Stimulated activated naive B cell treated with anti-CD40 and anti-IgM and Interleukin-4, amounts not matched to agents 10 μg/mL and 1 μg/mL and 100 μg/mL, for 72 hours (primary cell): ENCODE results near the gene TXNRD2.

Source experiments
- ATAC-seq, 2 donors: fragments of 150-1000 bp; cut with Tn5 transposase; replicated peaks; 2 replicates each; pipeline ENCODE4 v1.10.0; 2021; ENCODE audit warnings: moderate library complexity in 1 of 2
- DNase-seq: peaks from one replicate; pipeline ENCODE4 v3.0.0; 2021
- H3K27ac Mint-ChIP-seq: one replicate; pipeline ENCODE4 v1.8.0; 2022; ENCODE audit warnings: mild to moderate bottlenecking, mixed read lengths
- H3K27me3 Mint-ChIP-seq, 2 donors: one replicate each; pipeline ENCODE4 v1.8.0; 2022; ENCODE audit warnings: mixed read lengths in 2 of 2
- H3K36me3 Mint-ChIP-seq, 2 donors: one replicate each; pipeline ENCODE4 v1.8.0; 2022; ENCODE audit warnings: mixed read lengths in 2 of 2, mild to moderate bottlenecking in 1 of 2
- H3K4me1 Mint-ChIP-seq, 2 donors: one replicate each; pipeline ENCODE4 v1.8.0; 2022; ENCODE audit warnings: mixed read lengths in 2 of 2, mild to moderate bottlenecking in 1 of 2
- H3K4me3 Mint-ChIP-seq, 2 donors: one replicate each; pipeline ENCODE4 v1.8.0; 2022; ENCODE audit warnings: mild to moderate bottlenecking in 2 of 2, mixed read lengths in 2 of 2, moderate library complexity in 1 of 2
- H3K9me3 Mint-ChIP-seq, 2 donors: one replicate each; pipeline ENCODE4 v1.8.0; 2022; ENCODE audit warnings: mixed read lengths in 2 of 2, mild to moderate bottlenecking in 1 of 2

Gene TXNRD2

GRCh38 chr22:19984201-19984753, 42.7 kb upstream of the TXNRD2 start:
- no peak for DNase-seq
- Mint-ChIP-seq H3K9me3 (no peaks in the 10 kb centered on the region), H3K27ac (no peak overlapping the region), H3K4me1 (peaks cover 6 to 17% of the 10 kb centered on the region in 2 donors), H3K4me3 (no peak overlapping the region), H3K36me3 (no peaks in the 10 kb centered on the region), H3K27me3 (peaks cover 0 to 5% of the 10 kb centered on the region in 2 donors)
- ATAC-seq = peak in 1 of 2 donors; percentile 28

- H3K36me3 Mint-ChIP-seq = no peaks in the 10 kb centered on the region
- DNase-seq = no peak
- peaks cover 0 to 5% of the 10 kb centered on the region in 2 donors for H3K27me3 Mint-ChIP-seq
- no peak overlapping the region for H3K27ac Mint-ChIP-seq
- no peak for ATAC-seq
- H3K4me1 Mint-ChIP-seq = peaks cover 6 to 17% of the 10 kb centered on the region in 2 donors
- no peak overlapping the region for H3K4me3 Mint-ChIP-seq
- H3K9me3 Mint-ChIP-seq = no peaks in the 10 kb centered on the region
These were observed 42.1 kb upstream of the TXNRD2 start for GRCh38 chr22:19983741-19984140.

- Mint-ChIP-seq H3K36me3 (no peaks in the 10 kb centered on the region), H3K27me3 (peaks cover 0 to 5% of the 10 kb centered on the region in 2 donors), H3K4me1 (peaks cover 6 to 17% of the 10 kb centered on the region in 2 donors), H3K27ac (no peak overlapping the region), H3K9me3 (no peaks in the 10 kb centered on the region), H3K4me3 (no peak overlapping the region)
- ATAC-seq (no peak), DNase-seq (no peak)
These were observed 41.5 kb upstream of the TXNRD2 start for GRCh38 chr22:19982991-19983578.

DNA sequence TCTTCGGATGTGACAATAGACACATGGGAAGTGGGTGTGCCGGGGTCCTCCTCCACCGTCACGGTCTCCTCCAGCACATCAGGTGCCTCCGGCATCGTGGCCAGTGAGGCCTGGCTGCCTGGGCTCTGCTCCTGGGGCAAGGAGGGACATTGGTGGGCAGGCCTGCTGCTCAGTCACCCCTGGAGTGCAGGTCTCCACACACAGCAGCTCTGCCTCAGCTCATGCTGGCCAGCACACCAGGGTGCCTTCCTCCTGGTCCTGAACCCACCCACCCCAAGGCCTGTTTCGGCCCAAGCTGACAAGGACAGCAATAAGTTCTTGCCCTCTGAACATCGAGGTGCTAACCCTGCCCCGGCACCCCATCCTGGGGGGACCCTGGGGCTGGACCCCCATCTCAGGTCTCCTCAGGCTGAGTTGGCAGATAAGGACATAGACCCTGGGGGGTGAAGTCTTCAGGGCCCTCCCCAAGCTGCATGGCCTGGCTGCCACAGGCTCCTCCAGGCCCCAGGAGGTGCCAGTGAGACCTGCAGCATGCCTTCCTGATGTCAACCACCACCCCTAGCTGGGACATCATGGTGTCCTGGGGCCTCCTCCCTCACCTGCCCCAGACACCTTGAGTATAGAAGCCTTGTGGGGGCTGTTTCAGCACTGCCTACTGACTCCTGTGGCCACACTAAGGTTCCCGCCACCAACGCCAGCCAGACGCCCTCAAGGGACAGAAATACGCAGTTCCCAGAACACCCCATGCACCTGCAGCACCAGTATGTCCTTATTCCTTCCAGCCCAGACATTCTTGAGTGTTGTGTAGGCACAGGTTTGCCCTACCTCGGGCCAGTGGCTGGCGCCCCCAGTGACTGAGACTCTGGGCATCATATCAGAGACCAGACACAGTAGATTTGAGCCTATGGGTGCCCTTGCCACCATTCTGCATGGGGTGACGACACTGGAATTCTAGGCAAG, 40.6 kb upstream of the TXNRD2 start:
- Mint-ChIP-seq H3K4me1 (peaks cover 6 to 17% of the 10 kb centered on the region in 2 donors), H3K27ac (no peak overlapping the region), H3K9me3 (no peaks in the 10 kb centered on the region), H3K36me3 (no peaks in the 10 kb centered on the region), H3K27me3 (peaks cover 0 to 5% of the 10 kb centered on the region in 2 donors), H3K4me3 (no peak overlapping the region)
- no peak for DNase-seq
- ATAC-seq = no peak

GRCh38 chr22:19981171-19981960, 39.7 kb upstream of the TXNRD2 start:
- Mint-ChIP-seq H3K4me1 (peaks cover 5 to 15% of the 10 kb centered on the region in 2 donors), H3K27ac (no peak overlapping the region), H3K27me3 (peaks cover 0 to 5% of the 10 kb centered on the region in 2 donors), H3K4me3 (no peak overlapping the region), H3K36me3 (no peaks in the 10 kb centered on the region), H3K9me3 (no peaks in the 10 kb centered on the region)
- ATAC-seq = no peak
- no peak for DNase-seq

DNA sequence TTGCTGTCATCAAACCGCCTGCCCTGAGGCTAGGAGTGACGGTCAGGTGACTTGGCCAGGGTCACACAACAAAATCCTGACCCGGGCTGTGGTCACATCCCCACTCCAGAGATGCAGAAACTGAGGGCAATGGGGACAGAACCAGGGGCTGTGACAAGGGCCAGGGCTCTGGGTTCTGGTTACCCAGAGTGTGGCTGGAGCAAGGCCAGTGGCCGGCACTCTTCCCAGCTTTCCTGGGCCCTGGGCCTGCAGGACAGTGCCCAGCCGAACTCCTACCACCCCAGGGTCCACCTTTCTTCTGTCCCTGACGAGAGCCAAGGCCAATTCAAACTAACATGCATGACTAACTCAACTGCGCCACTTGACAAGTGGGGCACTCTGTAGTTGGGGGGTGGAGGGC, 39.1 kb upstream of the TXNRD2 start:
- Mint-ChIP-seq H3K27me3 (peaks cover 0 to 5% of the 10 kb centered on the region in 2 donors), H3K9me3 (no peaks in the 10 kb centered on the region), H3K27ac (no peak overlapping the region), H3K4me1 (peaks cover 3 to 9% of the 10 kb centered on the region in 2 donors), H3K36me3 (no peaks in the 10 kb centered on the region), H3K4me3 (no peak overlapping the region)
- ATAC-seq (no peak), DNase-seq (no peak)

DNA sequence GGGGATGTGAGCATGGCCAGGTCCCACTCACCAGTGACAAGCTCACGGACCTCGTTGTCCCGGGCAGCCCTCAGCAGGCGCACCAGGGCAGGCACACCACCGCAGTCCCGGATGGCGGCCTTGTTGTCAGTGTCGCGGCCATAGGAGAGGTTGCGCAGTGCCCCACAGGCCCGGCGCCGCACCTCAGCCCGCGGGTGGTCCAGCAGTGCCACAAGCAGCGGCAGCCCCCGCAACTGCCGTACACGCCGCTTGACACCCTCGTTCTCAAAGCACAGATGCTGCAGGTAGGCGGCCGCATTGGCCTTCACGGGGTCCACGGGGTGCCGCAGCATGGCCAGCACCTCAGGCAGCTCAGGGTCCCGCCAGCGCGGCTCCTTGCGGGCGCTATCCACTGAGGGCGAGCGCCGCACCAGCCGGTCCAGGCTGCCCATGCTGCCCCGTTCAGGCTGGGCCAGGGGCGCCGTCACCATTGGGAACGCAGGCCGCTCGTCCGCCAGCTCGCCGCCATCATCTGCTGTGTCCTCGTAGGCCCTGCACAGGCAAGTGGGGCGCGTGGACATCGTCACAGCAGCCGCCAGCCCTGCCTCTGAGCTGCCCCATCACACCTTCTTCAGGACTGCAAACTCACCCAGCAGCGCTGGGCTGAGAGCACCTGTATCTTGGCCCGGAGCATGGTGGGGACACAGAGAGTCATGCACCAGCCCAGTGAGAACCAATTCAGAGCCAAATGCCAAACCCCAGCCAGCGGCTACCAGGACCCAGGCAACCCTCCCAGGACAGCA, 38.3 kb upstream of the TXNRD2 start:
- Mint-ChIP-seq H3K4me3 (no peak overlapping the region), H3K36me3 (no peaks in the 10 kb centered on the region), H3K4me1 (peaks cover 7 to 9% of the 10 kb centered on the region in 2 donors), H3K27ac (no peak overlapping the region), H3K27me3 (peaks cover 6 to 7% of the 10 kb centered on the region in 2 donors), H3K9me3 (no peaks in the 10 kb centered on the region)
- ATAC-seq (no peak), DNase-seq (no peak)

GRCh38 chr22:19978748-19979147, 37.1 kb upstream of the TXNRD2 start:
- peaks cover 6 to 10% of the 10 kb centered on the region in 2 donors for H3K4me1 Mint-ChIP-seq
- ATAC-seq = no peak
- H3K9me3 Mint-ChIP-seq = no peaks in the 10 kb centered on the region
- no peak overlapping the region for H3K4me3 Mint-ChIP-seq
- H3K27me3 Mint-ChIP-seq = peaks cover 8 to 18% of the 10 kb centered on the region in 2 donors
- H3K36me3 Mint-ChIP-seq = no peaks in the 10 kb centered on the region
- no peak overlapping the region for H3K27ac Mint-ChIP-seq
- DNase-seq = no peak

DNA sequence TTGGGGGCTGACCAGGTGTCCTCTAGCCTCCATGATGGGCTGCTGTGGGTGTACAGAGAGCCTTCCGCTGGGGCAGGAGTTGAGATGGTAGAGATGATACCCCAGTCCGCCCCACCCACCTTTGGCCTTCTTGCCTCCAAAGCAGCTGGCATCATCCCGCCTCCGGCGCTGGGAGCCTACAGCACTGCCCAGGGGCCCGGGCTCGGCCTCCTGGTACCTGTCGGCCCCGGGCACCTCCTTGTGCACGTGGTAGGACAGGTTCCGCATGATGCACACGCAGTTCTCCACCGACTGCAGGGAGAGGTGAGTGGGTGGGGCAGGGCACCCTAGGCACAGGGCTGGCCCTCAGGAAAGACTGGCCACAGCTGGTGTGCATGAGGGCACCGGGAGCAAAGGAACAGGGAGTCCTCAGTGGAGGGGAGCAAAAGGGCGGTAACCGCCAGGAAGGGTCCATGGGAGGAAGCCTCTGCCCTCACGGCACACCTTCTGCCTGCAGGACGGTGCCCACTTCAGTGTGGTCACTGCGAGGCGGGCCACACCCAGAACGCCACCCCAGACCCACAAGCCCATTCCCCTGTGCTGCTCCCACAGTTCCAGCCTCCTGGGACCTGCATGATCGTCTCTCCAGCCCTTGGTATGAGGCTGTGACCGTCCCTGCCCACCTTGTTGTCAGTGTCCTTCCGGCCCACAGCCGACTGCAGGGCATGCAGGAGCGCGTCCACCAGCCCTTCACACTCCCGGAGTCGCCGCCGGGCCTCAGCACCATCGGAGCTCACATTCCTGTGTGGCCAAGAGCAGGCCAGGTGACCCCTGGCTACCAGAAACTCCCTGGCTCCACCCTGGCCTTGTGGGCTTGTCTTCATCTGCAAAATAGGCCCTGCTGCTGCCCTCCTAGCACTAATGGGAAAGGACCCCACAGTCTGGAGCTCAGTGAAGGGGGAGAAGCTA, 36.0 kb upstream of the TXNRD2 start:
- ATAC-seq = no peak
- Mint-ChIP-seq H3K9me3 (no peaks in the 10 kb centered on the region), H3K4me3 (no peak overlapping the region), H3K27me3 (peaks cover 8 to 20% of the 10 kb centered on the region in 2 donors), H3K4me1 (peaks cover 6 to 10% of the 10 kb centered on the region in 2 donors), H3K27ac (no peak overlapping the region), H3K36me3 (no peaks in the 10 kb centered on the region)
- no peak for DNase-seq

DNA sequence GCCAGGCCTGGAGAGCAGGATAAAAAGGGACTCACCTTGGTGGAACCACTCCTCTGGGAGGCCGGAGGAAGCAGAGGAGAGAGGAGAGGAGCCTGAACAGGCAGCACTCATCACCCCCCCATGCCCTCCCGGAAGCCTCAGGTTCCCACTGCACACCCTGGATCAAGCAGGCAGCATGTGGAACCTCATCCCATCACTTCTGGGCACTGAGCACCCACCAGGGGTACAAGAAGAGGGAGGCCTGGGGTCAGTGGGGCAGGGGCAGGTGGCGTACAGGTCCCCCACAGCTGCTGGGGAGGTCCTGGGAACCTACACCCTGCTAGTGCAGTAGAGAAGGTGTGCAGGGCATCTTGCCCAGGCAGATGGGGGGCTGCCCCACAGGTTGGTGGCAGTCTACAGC, 35.1 kb upstream of the TXNRD2 start:
- no peaks in the 10 kb centered on the region for H3K36me3 Mint-ChIP-seq
- no peak for DNase-seq
- no peak overlapping the region for H3K27ac Mint-ChIP-seq
- H3K9me3 Mint-ChIP-seq = no peaks in the 10 kb centered on the region
- peaks cover 8 to 20% of the 10 kb centered on the region in 2 donors for H3K27me3 Mint-ChIP-seq
- no peak overlapping the region for H3K4me3 Mint-ChIP-seq
- H3K4me1 Mint-ChIP-seq = peaks cover 6 to 10% of the 10 kb centered on the region in 2 donors
- no peak for ATAC-seq

GRCh38 chr22:19975707-19976035, 34.1 kb upstream of the TXNRD2 start:
- no peaks in the 10 kb centered on the region for H3K9me3 Mint-ChIP-seq
- H3K4me3 Mint-ChIP-seq = no peak overlapping the region
- peaks cover 8 to 20% of the 10 kb centered on the region in 2 donors for H3K27me3 Mint-ChIP-seq
- no peak overlapping the region for H3K27ac Mint-ChIP-seq
- H3K36me3 Mint-ChIP-seq = no peaks in the 10 kb centered on the region
- ATAC-seq = no peak
- DNase-seq = no peak
- peaks cover 10 to 13% of the 10 kb centered on the region in 2 donors for H3K4me1 Mint-ChIP-seq

GRCh38 chr22:19974935-19975706, 33.5 kb upstream of the TXNRD2 start:
- Mint-ChIP-seq H3K36me3 (no peaks in the 10 kb centered on the region), H3K27me3 (peaks cover 8 to 20% of the 10 kb centered on the region in 2 donors), H3K4me1 (peaks cover 12 to 17% of the 10 kb centered on the region in 2 donors), H3K27ac (no peak overlapping the region), H3K9me3 (no peaks in the 10 kb centered on the region), H3K4me3 (no peak overlapping the region)
- DNase-seq (no peak), ATAC-seq (no peak)
